Activated naive CD8-positive, alpha-beta T cell treated with anti-CD3 and anti-CD28 coated beads, Interleukin-2, amount 10 ng/mL, durations not matched to agents 7 days and 5 days (primary cell): ENCODE data around the gene FBXW7. TPM values are rescaled to one million over a fixed set of nuclear protein-coding genes. Genes with fewer than 3 reads are reported as not detected.

Source experiments
- ATAC-seq: fragments of 150-1000 bp; cut with Tn5 transposase; one replicate; pipeline ENCODE4 v1.10.0; 2021; ENCODE audit warnings: low read depth, moderate library complexity
- POLR2A ChIA-PET: fragments of 350-600 bp; sonication (Branson Sonifier 250); formaldehyde crosslinking; loops from one replicate; lab custom pipeline; 2021; ENCODE audit warnings: antibody characterized with exemption; lab: Charles Lee
- DNase-seq: peaks from one replicate; pipeline ENCODE4 v3.0.0; 2021
- H3K27ac Mint-ChIP-seq: one replicate; pipeline ENCODE4 v1.8.0; 2022; ENCODE audit warnings: mild to moderate bottlenecking, mixed read lengths
- H3K27me3 Mint-ChIP-seq: one replicate; pipeline ENCODE4 v1.8.0; 2022; ENCODE audit warnings: mild to moderate bottlenecking, moderate library complexity, mixed read lengths
- H3K36me3 Mint-ChIP-seq: one replicate; pipeline ENCODE4 v1.8.0; 2021; ENCODE audit warnings: mild to moderate bottlenecking, mixed read lengths
- H3K4me1 Mint-ChIP-seq: one replicate; pipeline ENCODE4 v1.8.0; 2021; ENCODE audit warnings: mixed read lengths
- H3K4me3 Mint-ChIP-seq: one replicate; pipeline ENCODE4 v1.8.0; 2022; ENCODE audit warnings: mild to moderate bottlenecking, moderate library complexity, mixed read lengths
- H3K9me3 Mint-ChIP-seq: one replicate; pipeline ENCODE4 v1.8.0; 2021; ENCODE audit warnings: mixed read lengths
- microRNA-seq: library from miRNA; unstranded; fragments of <30 nt; microRNA quantifications from one replicate; pipeline ENCODE4 v1.2.0, GENCODE V29; 2022
- total RNA-seq, 2 experiments: library from RNA; stranded (reverse); gene quantifications; one replicate each; pipeline ENCODE4 v1.2.3, GENCODE V29; 2021

The FBXW7 gene
- total RNA-seq, 2 experiments from 2014 or later = 80.2 to 91.2 TPM

DNA sequence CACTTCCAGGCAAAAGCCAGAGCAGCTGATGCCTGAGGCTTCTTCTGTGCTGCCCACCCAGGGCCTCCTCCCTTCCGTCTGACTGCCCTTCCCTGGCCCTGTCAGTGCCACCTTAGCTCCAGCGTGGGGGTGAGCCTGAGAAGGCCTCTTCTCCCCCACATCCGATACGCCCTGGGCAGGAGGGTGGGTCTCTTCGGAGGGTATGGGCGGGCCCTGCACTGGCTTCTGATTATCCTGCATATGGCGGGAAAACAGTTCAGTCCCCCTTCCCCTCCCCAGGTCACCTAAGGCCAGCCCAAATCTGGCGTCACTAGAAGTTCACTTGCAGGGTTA, 256.7 kb downstream of the FBXW7 start:
- H3K36me3 Mint-ChIP-seq = peaks cover 1% of the 10 kb centered on the region
- ATAC-seq (no peak), DNase-seq (no peak)
- H3K4me1 Mint-ChIP-seq = peaks cover 8% of the 10 kb centered on the region
- no peak overlapping the region for H3K4me3 Mint-ChIP-seq
- no peaks in the 10 kb centered on the region for H3K27me3 Mint-ChIP-seq
- H3K9me3 Mint-ChIP-seq = peaks cover 1% of the 10 kb centered on the region
- POLR2A ChIA-PET = no interaction called here
- no peak overlapping the region for H3K27ac Mint-ChIP-seq

DNA sequence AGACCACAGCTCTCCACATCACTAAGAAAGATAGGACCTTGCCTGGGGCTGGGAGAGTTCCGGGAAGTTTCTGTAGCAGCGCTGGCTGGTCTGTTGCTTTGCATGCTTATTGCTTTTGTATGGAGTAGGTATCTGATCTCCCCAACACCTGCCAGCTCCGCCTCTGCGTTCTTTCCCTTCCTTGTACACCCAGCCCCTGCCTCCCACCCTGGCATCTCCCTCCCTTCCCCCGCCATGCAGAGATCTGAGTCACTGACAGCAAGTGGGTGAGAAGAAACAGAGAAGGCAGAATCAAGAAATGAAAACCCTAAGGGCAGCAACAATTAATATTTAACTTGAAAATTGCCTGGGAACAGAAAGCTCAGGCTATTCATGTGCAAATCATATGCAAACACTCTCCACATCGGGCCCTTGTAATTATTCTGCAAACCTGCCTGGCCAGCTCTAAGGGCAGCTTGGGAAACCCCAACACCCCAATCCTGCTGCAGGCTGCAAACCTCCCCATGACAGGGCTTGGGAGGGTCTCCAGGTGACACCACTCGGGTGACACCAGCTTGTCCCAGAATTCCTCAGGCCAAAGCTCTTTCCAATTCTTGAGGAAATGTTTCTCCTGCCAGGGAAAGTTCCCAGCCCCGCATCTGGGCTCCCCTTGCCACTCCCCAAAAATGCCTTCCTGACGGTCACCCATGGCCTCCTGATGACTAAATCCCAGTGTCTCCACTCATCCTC, 257.2 kb downstream of the FBXW7 start:
- H3K4me1 Mint-ChIP-seq = peaks cover 8% of the 10 kb centered on the region
- H3K4me3 Mint-ChIP-seq = no peak overlapping the region
- no peak overlapping the region for H3K27ac Mint-ChIP-seq
- POLR2A ChIA-PET = interaction anchor here (0.8 kb wide), 1 partner anchor 9 kb away, joined by 3 read pairs; no protein-coding TSS in a partner anchor
- peaks cover 1% of the 10 kb centered on the region for H3K36me3 Mint-ChIP-seq
- no peaks in the 10 kb centered on the region for H3K27me3 Mint-ChIP-seq
- no peak for ATAC-seq
- no peak for DNase-seq
- peaks cover 1% of the 10 kb centered on the region for H3K9me3 Mint-ChIP-seq

DNA sequence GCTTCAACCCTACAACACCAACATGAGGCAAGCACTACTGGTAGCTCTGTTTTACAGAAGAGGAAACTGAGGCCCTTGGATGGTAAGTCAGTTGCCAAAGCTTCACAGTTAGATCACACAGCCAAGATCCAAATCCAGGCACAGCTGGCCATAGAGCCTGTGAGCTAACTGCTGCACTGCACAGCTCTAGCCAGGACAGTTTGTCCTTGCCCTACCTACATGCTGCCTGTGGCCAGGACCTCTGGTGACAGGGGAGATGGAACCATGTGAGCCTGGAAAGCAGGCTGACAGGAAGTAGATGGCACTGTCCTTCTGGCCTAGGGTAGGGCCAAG, 257.8 kb downstream of the FBXW7 start:
- Mint-ChIP-seq H3K27ac (no peak overlapping the region), H3K27me3 (no peaks in the 10 kb centered on the region), H3K4me1 (peaks cover 8% of the 10 kb centered on the region), H3K36me3 (peaks cover 1% of the 10 kb centered on the region), H3K9me3 (peaks cover 1% of the 10 kb centered on the region), H3K4me3 (no peak overlapping the region)
- ATAC-seq = no peak
- DNase-seq = no peak
- POLR2A ChIA-PET = interaction anchor here (0.8 kb wide), 1 partner anchor 9 kb away, joined by 3 read pairs; no protein-coding TSS in a partner anchor

DNA sequence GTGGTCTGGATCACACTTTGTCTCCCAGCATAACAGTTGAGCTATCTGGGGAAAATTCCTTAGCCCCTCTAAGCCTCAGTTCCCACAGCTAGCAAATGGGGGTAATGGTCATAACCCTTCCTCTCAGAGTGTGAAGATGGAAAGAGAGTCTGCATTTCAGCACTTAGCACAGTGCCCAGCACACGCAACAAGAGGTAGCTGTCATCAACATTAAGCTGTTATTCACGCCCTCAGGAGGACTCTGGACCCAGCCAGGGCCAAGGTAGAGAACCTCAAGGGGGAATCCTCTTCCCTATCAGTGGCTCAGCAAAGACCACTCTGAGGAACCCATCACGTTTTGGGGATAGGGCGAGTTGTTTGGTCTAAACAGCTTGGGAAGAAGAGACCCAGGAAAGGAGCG, 258.6 kb downstream of the FBXW7 start:
- peaks cover 1% of the 10 kb centered on the region for H3K36me3 Mint-ChIP-seq
- POLR2A ChIA-PET = no interaction called here

DNA sequence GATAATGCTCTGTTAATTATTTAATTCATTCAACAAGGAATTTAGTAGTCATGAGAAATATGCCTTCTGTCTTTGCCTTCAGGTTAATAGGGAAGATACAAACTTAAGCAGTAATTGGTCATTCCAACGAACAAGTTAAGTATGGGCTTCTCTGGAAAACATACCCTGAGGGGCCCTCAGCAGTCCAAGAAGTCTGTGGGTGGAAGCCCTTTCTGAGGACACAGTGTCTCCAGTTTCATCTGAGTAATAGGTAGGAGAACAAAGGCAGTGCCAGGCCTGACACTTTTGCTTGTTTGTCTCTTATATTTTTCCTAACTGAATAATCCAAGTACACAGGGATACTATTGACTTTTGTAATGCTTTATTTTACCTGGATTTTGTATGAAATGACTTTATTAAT, 262.5 kb downstream of the FBXW7 start:
- no peaks in the 10 kb centered on the region for H3K4me1 Mint-ChIP-seq
- no peak for DNase-seq
- H3K27ac Mint-ChIP-seq = no peak overlapping the region
- H3K4me3 Mint-ChIP-seq = no peak overlapping the region
- H3K27me3 Mint-ChIP-seq = no peaks in the 10 kb centered on the region
- POLR2A ChIA-PET = no interaction called here
- no peaks in the 10 kb centered on the region for H3K9me3 Mint-ChIP-seq
- no peaks in the 10 kb centered on the region for H3K36me3 Mint-ChIP-seq
- no peak for ATAC-seq

More for the DNA sequence above, 258.6 kb downstream of the FBXW7 start:
- no peak overlapping the region for H3K4me3 Mint-ChIP-seq
- no peak overlapping the region for H3K27ac Mint-ChIP-seq
- DNase-seq = no peak
- H3K4me1 Mint-ChIP-seq = peaks cover 8% of the 10 kb centered on the region
- no peaks in the 10 kb centered on the region for H3K27me3 Mint-ChIP-seq
- H3K9me3 Mint-ChIP-seq = peaks cover 1% of the 10 kb centered on the region
- ATAC-seq = no peak

Small RNA genes within 50 kb of the gene (microRNA-seq; reads per million reads assigned to microRNA genes)
- gene MIR3140 = 4.2 reads per million

Other genes starting within 250 kb of the FBXW7 start
- 10 to 100 TPM; 21.9 to 24.7 TPM for gene TMEM154, start 143.9 kb upstream of the FBXW7 start, total RNA-seq
- under 1 TPM; 0.34 to 0.47 TPM for gene TIGD4, start 243.6 kb upstream of the FBXW7 start, total RNA-seq
- gene ARFIP1, start 243.9 kb upstream of the FBXW7 start, total RNA-seq = 10 to 100 TPM; 18.4 to 19.4 TPM